DMS 273 treated with DMSO at 0.1 percent for 48 hours (cell line): Measurements from ENCODE around the gene ST6GALNAC6.
"Not testable (repeated sequence)": the region's sequence is repeated elsewhere in the genome, so short reads cannot be mapped to it uniquely, and the experiment has no call there.

Source experiments
- DNase-seq: peaks from one replicate; lab custom pipeline; 2025; lab: John Stamatoyannopoulos, UW

ST6GALNAC6 gene

GRCh38 chr9:127873223-127873691, 26.1 kb downstream of the ST6GALNAC6 start:
- no peak for DNase-seq

- no peak for DNase-seq
Measured at GRCh38 chr9:127872369-127873222, 26.8 kb downstream of the ST6GALNAC6 start.

GRCh38 chr9:127871531-127871930, 27.9 kb downstream of the ST6GALNAC6 start:
- DNase-seq: no peak

GRCh38 chr9:127870887-127871286, 28.5 kb downstream of the ST6GALNAC6 start:
- no peak for DNase-seq

- DNase-seq: not testable (repeated sequence)
Measured at GRCh38 chr9:127870153-127870491, 29.3 kb downstream of the ST6GALNAC6 start.

- DNase-seq: no peak
Measured at GRCh38 chr9:127869310-127870152, 29.9 kb downstream of the ST6GALNAC6 start.

GRCh38 chr9:127868278-127868902, 31.0 kb downstream of the ST6GALNAC6 start:
- no peak for DNase-seq

GRCh38 chr9:127867356-127868277, 31.8 kb downstream of the ST6GALNAC6 start:
- no peak for DNase-seq

- DNase-seq: no peak
Measured at GRCh38 chr9:127866535-127866934, 32.9 kb downstream of the ST6GALNAC6 start.

- no peak for DNase-seq
Measured at GRCh38 chr9:127865645-127866464, 33.5 kb downstream of the ST6GALNAC6 start.

GRCh38 chr9:127863191-127863621, 36.2 kb downstream of the ST6GALNAC6 start:
- no peak for DNase-seq

GRCh38 chr9:127862075-127863011, 37.1 kb downstream of the ST6GALNAC6 start:
- no peak for DNase-seq

- DNase-seq: no peak
Measured at GRCh38 chr9:127860779-127861178, 38.6 kb downstream of the ST6GALNAC6 start.

- no peak for DNase-seq
Measured at GRCh38 chr9:127860260-127860659, 39.1 kb downstream of the ST6GALNAC6 start.

- peak; percentile 71 for DNase-seq
Measured at GRCh38 chr9:127858041-127858512, 41.3 kb downstream of the ST6GALNAC6 start.

- no peak for DNase-seq
Measured at GRCh38 chr9:127857278-127857677, 42.1 kb downstream of the ST6GALNAC6 start.

- no peak for DNase-seq
Measured at GRCh38 chr9:127856729-127857116, 42.7 kb downstream of the ST6GALNAC6 start.

GRCh38 chr9:127856094-127856728, 43.2 kb downstream of the ST6GALNAC6 start:
- no peak for DNase-seq

- DNase-seq: no peak
Measured at GRCh38 chr9:127855522-127855921, 43.9 kb downstream of the ST6GALNAC6 start.
